GM15510 (cell line): ENCODE results near the gene ZBTB1.

ENCODE experiments used
- POLR2A ChIP-seq: IDR thresholded peaks from 3 replicates; pipeline ENCODE4 v1.6.1; 2011; ENCODE audit warnings: borderline replicate concordance; ENCODE audit not compliant: insufficient read length; ENCODE audit errors: extremely low read depth

ZBTB1 gene

DNA sequence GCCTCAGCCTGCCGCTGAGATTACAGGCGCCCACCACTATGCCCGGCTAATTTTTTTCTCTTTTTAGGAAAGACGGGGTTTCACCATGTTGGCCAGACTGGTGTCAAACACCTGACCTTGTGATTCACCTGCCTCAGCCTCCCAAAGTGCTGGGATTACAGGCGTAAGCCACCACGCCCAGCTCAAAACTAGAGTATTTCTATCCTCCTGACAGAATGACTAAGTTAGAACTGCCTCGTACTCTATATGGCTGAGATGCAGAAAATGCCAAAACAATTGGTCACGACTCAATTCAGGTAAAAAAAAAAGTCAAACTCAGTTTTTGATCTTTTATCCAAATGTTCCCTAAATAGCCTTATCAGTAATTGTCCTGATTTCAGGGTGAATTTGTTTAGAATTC is 28.1 kb upstream of the ZBTB1 start:
- no peak for TF ChIP-seq POLR2A

DNA sequence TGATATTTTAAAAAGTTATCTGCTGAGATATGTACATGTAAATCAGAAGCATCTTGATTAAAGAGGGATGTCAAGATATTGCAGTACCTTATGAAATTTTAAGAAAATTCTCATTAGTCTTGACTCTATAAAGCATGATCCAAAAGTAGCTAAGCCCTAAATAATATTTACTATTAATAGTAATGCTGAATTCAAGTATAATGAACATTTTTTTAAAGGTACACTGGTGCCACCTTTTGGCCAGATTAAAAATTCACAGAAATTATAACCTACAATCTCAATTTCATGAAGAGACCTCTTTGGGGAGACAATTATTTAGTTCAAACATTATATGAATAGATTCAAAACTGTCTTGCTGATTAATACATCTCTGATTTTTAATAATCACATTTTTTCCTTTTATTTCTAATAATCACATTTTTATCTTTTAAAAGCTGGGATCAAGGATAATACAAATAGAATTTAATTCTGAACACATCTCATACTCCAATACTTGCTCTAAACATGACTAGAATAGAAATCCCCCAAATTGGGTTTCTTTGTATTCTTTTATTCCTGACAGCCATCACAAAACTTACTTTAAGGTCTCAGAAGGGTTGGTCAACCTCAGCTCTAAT is 25.8 kb upstream of the ZBTB1 start:
- TF ChIP-seq POLR2A = no peak

DNA sequence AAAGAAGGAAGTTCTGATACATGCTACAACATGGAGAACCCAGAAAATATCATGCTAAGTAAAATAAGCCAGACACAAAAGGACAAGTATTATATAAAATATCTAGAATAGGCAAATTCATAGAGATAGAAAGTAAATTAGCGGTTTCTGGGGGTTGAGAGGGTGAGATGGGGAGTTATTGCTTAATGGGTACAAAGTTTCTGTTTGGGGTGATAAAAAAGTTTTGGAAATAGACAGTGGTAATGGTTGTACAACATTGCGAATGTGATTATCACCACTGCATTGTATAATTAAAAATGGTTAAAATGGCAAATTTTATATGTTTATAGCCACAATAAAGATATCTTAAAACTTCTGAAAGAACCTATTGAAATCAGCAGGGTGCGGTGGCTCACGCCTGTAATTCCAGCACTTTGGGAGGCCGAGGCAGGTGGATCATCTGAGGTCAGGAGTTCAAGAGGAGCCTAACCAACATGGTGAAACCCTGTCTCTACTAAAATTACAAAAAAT is 15.9 kb upstream of the ZBTB1 start:
- no peak for TF ChIP-seq POLR2A

DNA sequence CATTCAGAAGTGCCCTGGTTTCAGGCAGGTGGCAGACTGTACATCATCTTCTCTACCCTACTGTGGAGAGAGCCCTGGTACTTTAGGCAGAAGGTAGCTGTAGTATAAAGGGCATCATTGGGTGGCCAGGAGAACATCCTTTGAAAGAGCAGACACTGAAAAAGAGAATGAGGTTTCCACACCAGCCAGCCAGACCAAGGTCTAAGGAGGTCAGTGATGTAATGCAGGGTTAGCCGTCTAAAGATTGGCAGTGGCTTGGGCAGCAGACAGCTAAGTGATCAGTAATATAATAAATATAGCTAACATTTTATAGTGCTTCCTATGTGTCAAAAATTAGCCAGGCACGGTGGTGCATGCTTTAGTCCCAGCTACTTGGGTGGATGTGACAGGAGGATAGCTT is 12.9 kb upstream of the ZBTB1 start:
- TF ChIP-seq POLR2A = no peak

DNA sequence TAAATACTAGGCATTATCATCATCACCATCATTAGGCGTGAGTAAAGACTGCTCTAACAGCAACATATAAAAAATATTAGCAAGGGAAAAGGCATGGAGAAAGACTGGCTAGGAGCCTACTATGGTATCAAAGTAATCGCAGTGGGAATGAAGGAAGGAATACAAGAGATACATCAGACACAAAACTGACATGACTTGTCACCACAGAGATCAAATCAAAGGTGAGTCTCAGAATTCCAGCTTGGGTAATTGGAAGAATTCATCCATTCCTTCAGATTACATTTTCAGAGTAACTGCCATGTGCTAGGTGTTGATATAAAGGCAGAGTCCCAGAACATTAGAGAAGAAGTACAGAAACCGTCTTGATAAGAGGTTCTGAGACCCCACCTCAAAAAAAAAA is 11.1 kb upstream of the ZBTB1 start:
- no peak for TF ChIP-seq POLR2A

DNA sequence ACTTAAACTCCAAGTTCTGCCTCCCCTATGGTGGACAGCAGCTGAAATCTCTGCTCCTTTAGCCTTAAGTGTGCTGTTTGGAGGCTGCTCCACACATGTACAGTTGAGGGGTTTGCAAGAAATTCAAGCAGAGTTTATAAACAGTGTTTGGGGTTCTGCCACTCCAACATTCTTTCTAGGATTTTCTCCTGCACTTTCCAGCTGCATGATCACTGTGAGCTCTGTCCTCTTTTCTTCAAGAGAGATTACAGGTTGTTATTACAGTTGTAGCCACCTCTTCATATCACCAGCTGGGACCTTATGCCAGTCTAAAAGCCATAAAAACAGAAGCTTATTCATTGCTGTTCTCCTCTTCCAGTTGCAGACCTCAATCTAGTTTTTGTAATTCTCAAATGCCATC is 9.3 kb upstream of the ZBTB1 start:
- no peak for TF ChIP-seq POLR2A

DNA sequence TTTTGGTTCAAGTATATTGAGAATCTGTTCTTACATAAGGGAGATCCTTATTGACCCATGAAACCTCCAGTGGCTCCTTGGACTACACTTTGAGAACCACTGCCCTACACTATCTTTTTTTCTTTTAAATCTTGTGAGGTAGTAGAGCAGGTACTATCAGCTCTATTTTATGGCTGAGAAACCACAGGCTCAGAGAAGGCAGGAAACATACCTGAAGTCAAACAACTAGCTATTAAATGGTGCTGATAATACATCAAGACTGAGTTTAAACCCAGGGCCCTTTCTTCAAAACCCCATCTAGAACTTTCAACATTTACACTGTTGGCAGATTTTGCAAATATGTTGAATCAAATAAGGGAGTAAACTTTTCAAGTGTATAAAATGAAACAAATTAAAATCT is 7.8 kb upstream of the ZBTB1 start:
- TF ChIP-seq POLR2A = no peak

DNA sequence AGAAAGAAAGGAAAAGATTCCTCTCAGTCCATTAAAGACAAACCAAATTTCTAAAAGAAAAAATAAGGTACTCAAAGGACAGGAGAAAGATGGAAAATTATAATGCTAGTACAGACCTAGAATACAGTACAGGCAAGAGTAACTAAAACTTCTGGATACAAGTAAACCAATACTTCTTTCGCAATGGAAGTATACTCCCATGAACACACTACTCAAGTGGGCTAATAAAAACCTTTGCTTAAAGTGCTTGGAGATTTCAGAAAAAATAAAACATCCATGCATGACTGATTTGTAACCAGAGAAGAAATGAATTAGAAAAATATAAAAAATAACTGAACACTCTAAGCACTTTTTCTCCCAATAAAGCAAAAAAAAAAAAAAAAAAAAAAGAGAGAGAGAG is 4.5 kb upstream of the ZBTB1 start:
- TF ChIP-seq POLR2A = no peak

DNA sequence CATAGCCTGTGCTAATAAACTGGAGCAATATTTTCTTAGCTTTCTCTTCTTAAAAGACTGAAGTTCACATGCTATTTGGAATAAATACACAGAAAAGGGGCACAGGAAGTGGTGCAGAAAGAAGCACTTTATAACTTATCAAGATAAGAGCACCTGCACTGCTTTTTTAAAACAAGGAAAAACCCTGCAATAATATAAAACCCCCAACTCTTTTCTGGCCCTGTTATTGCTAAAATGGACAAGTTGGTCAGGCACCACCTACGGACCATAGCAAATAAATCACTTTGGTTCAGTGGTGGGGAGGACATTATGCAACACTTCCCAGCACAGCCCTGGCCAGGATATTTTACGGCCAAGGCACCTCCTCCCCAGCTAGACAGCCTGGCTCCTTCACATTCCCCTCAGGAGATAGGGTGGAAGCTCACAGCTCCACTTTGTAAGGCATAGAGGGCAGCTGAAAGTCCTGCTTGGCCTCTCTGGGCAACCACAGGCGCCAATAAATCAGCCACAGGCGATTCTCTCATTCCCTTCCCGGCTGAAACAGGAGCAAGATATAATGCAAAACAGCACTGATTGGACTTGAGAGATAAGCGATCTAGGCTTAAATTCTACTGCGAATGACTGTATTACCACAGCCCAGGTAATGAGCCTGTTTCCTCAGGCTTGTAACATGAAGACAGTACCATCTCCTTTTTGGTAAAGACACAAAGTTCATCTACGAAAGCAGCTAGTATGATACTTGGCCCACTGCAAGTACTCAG is 3.0 kb upstream of the ZBTB1 start:
- TF ChIP-seq POLR2A = no peak

DNA sequence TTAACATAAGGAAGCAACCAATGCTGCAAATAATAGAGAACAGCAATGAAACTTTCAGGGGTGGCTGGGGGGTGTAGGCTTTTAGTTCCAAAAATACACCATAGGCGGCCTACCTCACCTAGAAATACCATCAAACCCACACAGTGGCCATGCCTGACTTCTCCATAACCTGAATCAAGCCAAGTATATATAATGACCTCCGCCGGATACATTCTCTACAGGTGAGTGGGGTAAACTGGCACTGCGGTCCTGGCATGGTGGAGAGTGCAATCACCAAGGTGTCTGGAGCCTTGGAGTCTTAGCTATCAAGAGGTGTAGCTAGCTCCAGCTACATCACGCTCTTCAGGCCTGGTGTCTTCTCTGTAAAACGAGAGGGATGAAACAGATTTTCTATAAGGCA is 2.1 kb upstream of the ZBTB1 start:
- no peak for TF ChIP-seq POLR2A

DNA sequence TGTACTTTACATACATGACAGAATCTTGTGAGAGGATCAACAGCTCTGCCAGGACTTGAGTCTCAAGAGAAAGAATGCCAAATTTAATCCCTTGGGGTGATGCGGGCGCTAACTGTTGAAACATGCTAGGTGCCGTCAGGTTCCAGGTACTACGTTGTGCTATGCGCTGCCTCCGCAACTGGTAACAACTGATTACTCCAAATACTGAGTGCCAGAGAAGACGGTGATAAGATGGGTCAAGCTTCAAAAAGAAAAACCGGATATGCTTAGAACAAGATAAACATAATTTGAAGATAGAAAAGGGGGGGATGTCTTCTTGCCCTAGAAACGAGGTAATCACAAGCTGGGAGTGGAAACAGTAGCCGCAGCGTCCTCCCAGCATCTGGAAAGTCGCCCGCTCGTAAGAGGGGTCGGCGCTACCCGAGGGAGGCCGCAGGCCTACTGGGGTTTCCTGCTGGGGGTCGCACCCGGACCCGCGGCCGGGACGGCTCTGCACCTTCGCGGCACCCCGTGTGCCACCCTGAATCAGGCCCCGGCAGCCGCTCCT is 1.6 kb upstream of the ZBTB1 start:
- no peak for TF ChIP-seq POLR2A

DNA sequence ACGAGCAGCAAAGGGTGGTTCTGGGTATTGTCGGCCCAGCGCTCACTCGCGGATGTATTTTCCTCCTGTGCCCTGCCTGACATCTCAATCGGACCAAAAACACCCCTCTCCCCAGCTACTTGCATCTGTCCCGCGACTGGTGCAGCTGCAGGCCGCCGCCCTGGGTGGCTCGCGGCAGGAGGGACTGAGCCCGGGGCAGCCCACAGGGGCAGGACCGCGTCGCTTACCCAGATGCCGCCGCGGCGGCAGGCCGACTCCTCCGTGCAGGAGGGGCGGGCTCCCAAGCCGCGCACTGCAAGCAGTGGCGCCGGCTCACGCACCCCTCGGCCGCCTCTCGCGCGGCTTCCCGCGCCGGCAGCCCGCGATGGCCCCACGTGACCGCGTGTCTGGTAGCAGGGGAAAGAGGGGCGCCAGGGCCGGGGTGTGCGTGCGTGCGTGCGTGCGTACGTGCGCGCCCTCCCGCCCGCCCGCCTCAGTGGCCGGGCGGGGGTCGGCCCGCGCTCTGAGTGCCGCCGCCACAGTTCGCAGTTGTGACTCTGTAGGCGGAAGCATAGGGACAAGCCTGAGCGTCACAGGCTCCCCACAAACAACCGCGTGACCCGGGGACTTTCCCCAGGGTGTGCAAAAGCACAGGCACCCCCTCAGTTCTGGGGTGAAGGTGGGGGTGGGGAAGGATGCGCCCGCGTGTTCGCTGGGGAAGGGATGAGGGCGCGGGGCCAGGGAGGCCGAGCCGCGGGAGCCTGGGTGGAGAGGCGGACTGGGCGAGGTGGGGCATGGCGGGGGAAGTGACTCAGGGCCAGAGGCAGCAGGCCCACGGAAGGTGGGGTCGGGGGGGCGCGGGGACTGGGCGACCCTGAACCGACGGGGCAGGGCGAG is 898 bp upstream of the ZBTB1 start, which contains the start of gene ZBTB25:
TSS of gene ZBTB25 (minus strand) at position 405 of the 876 bp plus-strand sequence. CDS start 13,305 bp downstream, outside the sequence.
- TF ChIP-seq POLR2A = peak; percentile 67

DNA sequence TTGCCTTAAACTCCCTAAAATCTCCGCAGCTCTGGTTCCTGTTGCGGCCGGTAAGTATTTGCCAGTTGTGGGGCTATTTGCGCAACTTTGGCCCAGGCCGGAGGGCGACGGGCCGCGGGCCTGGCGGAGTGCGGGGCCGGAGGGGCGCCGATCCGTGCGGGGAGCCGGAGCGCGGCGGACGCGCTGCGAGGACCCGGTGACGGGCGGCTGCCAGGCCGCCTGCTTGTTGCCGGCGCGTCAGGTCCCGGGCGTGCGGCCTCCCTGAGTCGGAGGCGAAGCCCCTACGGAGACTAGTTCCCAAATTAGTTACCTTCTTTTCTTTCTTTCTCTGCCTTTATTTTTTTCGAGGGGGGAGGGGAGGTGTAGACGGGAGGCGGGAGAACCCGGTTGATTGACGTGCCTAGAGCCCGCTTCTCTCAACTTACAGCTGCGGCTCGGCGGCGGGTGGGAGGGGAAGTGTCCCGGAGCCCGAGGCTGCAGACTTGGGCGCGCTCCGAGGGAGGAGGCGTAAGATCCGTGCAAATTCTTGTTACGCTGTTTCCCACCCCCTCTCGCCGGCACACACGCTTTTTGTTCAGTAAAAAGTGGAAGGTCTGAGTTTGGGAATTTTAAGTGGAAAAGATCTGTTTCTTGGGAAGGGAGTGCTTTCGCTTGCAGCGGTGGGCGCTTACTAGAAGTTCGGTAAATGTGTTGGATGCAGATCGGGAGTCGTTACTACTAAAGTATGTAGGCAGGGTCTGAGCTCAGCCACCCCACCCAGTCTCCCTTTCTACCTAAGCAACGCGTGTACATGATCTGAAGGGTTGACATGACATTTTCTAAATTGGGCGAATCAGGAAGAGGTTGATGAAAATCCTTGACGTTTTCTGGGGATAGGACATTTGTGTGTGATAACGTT is 576 bp downstream of the ZBTB1 start:
- peak; percentile 37 for TF ChIP-seq POLR2A

DNA sequence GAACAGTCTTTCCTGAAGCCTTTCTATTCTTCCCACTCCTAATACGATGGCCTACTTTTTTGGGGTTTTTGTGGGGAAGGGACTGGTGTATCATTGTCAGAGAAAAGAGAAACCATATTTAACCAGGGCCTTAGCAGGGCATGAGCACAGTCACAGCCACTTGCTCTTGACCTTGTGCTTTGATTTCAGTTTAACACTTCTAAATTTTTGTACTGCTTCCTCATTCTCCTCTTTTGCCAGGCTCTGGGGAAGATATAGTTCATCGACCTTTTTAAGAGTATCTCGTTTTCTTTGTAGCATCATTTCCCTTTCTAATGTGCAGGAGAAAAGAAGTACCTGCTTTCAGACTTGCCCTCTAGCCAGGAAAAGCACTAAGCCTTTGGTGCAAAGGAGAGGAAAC is 2.2 kb downstream of the ZBTB1 start:
- TF ChIP-seq POLR2A = no peak
